Panc1 (cell line): ENCODE data around the gene MFF. TPM values are rescaled to one million over a fixed set of nuclear protein-coding genes. Genes with fewer than 3 reads are reported as not detected.

ENCODE experiments used
- ATAC-seq: fragments of 200-7000 bp; cut with Tn5 transposase; 2 replicates; pipeline ENCODE4 v1.9.1; 2020; ENCODE audit warnings: mild to moderate bottlenecking, moderate library complexity
- BruUV-seq: library from RNA; stranded (reverse); fragments of 400-500 nt; replicated peaks from 2 replicates; lab custom pipeline; 2021; lab: Mats Ljungman, UMichigan
- CTCF ChIA-PET: fragments of 300-600 bp; sonication (Branson Sonifier 250); formaldehyde crosslinking; loops from one replicate; lab custom pipeline; 2022; ENCODE audit warnings: antibody characterized with exemption; lab: Charles Lee
- POLR2A ChIA-PET: fragments of 300-600 bp; sonication (Branson Sonifier 250); formaldehyde crosslinking; loops from one replicate; lab custom pipeline; 2022; ENCODE audit warnings: antibody characterized with exemption; lab: Charles Lee
- DNase-seq: peaks from one replicate; pipeline ENCODE4 v3.0.0-alpha.2; 2010; ENCODE audit warnings: low read depth, low spot score
- H3K27ac ChIP-seq: 2 replicates; pipeline ENCODE4 v1.5.1; 2011; ENCODE audit warnings: mild to moderate bottlenecking, low read length, inconsistent platforms
- H3K27me3 ChIP-seq: fragments of 200-500 bp; sonication (Bioruptor generic); 2 replicates; pipeline ENCODE4 v1.6.0; 2014; ENCODE audit warnings: low read length, inconsistent platforms; ENCODE audit not compliant: control insufficient read depth, insufficient read depth
- H3K36me3 ChIP-seq: fragments of 200-500 bp; sonication (Bioruptor generic); 2 replicates; pipeline ENCODE4 v1.5.1; 2014; ENCODE audit warnings: inconsistent platforms, mild to moderate bottlenecking, low read length, moderate library complexity; ENCODE audit not compliant: control insufficient read depth, insufficient read depth
- H3K4me1 ChIP-seq: 2 replicates; pipeline ENCODE4 v1.5.1; 2011; ENCODE audit warnings: inconsistent platforms, mild to moderate bottlenecking, low read length, moderate library complexity; ENCODE audit not compliant: control insufficient read depth, insufficient read depth
- H3K4me3 ChIP-seq, 2 experiments: 2 replicates each; pipeline ENCODE4 v1.5.1; 2011 to 2012; ENCODE audit warnings: low read depth in 2 of 2, low read length in 2 of 2, mild to moderate bottlenecking in 2 of 2, inconsistent platforms in 1 of 2, moderate library complexity in 1 of 2
- H3K9me3 ChIP-seq: fragments of 200-500 bp; sonication (Bioruptor generic); 2 replicates; pipeline ENCODE4 v1.5.1; 2014; ENCODE audit warnings: low read depth, mild to moderate bottlenecking, inconsistent platforms, low read length, moderate library complexity; ENCODE audit not compliant: control insufficient read depth, insufficient read depth
- POLR2AphosphoS5 ChIP-seq: IDR thresholded peaks from 2 replicates; pipeline ENCODE4 v1.6.1; 2012; ENCODE audit warnings: mild to moderate bottlenecking, low read depth, low read length, moderate library complexity
- SIN3A ChIP-seq: IDR thresholded peaks from 2 replicates; pipeline ENCODE4 v1.6.1; 2012; ENCODE audit warnings: low read depth, mild to moderate bottlenecking, low read length, moderate library complexity, borderline replicate concordance; ENCODE audit not compliant: insufficient read depth
- TCF7L2 ChIP-seq: IDR thresholded peaks from 2 replicates; pipeline ENCODE4 v1.6.1; 2011; ENCODE audit warnings: mild to moderate bottlenecking, low read depth, low read length, inconsistent platforms
- in situ Hi-C: cut with HindIII; loops from 2 replicates; pipeline ENCODE4 v1.10.0; 2016; ENCODE audit warnings: low sequenced_read_pairs, low pct_unique_long_range_greater_than_20kb
- intact Hi-C: fragments of 100-400 bp; cut with micrococcal nuclease; formaldehyde crosslinking; loops from one replicate; pipeline ENCODE4 v1.10.0; 2022; ENCODE audit not compliant: unreplicated experiment
- total RNA-seq: library from RNA; stranded (reverse); gene quantifications from one replicate; pipeline ENCODE4 v1.2.1, GENCODE V29; 2021; ENCODE audit not compliant: unreplicated experiment
- TF ChIP-seq, protein P1 (sequence below): fragments of 450-650 bp; IDR thresholded peaks from 2 replicates; pipeline ENCODE4 v1.5.1; 2017; ENCODE audit warnings: mild to moderate bottlenecking
- TF ChIP-seq, protein P2 (sequence below), 2 experiments: IDR thresholded peaks; 2 replicates each; pipeline ENCODE4 v1.6.1; 2011 to 2012; ENCODE audit warnings: low read depth in 2 of 2, control low read depth in 1 of 2, low read length in 1 of 2, mild to moderate bottlenecking in 1 of 2, moderate library complexity in 1 of 2; ENCODE audit not compliant: insufficient read depth in 1 of 2

Gene MFF
- total RNA-seq, 1 experiment from 2014 or later, result 60.6 TPM

DNA sequence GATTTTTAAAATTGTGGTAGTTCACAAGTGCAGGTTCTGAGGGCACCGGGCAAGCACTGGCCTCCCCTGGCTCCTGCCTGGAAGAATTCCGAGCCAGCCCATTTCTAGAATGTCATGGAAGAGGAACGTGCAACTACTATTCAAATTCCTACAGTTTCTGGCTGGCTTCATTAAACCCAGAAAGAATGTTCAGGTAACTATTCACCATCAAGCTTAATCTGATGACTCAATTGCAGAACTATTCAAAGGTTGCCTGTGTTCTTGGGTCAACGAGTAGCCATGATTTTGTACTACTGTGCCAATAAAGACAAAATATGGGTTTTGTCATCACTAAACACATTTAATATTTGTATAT lies 14.3 kb upstream of the MFF start:
- TF ChIP-seq, protein P1, sequence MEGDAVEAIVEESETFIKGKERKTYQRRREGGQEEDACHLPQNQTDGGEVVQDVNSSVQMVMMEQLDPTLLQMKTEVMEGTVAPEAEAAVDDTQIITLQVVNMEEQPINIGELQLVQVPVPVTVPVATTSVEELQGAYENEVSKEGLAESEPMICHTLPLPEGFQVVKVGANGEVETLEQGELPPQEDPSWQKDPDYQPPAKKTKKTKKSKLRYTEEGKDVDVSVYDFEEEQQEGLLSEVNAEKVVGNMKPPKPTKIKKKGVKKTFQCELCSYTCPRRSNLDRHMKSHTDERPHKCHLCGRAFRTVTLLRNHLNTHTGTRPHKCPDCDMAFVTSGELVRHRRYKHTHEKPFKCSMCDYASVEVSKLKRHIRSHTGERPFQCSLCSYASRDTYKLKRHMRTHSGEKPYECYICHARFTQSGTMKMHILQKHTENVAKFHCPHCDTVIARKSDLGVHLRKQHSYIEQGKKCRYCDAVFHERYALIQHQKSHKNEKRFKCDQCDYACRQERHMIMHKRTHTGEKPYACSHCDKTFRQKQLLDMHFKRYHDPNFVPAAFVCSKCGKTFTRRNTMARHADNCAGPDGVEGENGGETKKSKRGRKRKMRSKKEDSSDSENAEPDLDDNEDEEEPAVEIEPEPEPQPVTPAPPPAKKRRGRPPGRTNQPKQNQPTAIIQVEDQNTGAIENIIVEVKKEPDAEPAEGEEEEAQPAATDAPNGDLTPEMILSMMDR, result no peak
- TF ChIP-seq POLR2AphosphoS5 (no peak), SIN3A (no peak), TCF7L2 (no peak)
- TF ChIP-seq, protein P2, sequence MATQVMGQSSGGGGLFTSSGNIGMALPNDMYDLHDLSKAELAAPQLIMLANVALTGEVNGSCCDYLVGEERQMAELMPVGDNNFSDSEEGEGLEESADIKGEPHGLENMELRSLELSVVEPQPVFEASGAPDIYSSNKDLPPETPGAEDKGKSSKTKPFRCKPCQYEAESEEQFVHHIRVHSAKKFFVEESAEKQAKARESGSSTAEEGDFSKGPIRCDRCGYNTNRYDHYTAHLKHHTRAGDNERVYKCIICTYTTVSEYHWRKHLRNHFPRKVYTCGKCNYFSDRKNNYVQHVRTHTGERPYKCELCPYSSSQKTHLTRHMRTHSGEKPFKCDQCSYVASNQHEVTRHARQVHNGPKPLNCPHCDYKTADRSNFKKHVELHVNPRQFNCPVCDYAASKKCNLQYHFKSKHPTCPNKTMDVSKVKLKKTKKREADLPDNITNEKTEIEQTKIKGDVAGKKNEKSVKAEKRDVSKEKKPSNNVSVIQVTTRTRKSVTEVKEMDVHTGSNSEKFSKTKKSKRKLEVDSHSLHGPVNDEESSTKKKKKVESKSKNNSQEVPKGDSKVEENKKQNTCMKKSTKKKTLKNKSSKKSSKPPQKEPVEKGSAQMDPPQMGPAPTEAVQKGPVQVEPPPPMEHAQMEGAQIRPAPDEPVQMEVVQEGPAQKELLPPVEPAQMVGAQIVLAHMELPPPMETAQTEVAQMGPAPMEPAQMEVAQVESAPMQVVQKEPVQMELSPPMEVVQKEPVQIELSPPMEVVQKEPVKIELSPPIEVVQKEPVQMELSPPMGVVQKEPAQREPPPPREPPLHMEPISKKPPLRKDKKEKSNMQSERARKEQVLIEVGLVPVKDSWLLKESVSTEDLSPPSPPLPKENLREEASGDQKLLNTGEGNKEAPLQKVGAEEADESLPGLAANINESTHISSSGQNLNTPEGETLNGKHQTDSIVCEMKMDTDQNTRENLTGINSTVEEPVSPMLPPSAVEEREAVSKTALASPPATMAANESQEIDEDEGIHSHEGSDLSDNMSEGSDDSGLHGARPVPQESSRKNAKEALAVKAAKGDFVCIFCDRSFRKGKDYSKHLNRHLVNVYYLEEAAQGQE (IDR thresholded peaks at IDR 0.05; ENCODE audit: insufficient read depth in 1 of 2, low read depth in 2 of 2, low read length in 1 of 2), result no peak

DNA sequence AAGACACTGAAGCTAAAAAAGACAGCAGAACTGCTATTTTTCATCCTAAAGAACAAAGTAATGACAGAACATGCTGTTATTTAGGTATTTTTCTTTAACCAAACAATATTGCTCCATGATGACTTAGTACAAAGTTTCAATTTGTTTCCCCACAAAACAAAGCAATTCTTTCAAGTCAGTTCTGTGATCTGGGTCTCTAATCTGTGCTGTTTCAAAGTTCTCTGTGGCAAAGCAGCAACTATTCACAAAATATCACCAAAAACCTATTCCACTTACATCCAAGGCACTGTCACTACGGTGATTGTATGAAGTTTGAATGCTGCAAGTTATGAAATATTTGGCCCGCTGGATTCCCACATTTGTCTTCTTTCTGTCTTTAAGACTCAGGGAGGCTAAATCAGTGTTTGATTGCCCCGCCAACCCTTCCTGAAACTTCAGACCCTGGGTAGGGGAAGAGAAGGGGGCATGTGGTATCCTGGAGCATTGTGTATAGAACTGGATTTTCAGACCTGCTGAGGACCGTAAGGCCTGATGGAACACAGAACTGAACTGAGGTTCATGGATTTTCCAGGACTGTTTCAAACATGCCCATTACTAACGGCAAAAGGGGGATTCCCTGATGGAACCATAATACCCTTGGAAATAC lies 13.1 kb upstream of the MFF start:
- no TSS peak for BruUV-seq
- ChIA-PET CTCF (no interaction called here), POLR2A (no interaction called here)
- intact Hi-C loops, result no loop called here
- DNase-seq, result no peak
- Histone ChIP-seq H3K4me3 (no peak overlapping the region), H3K4me1 (no peaks in the 10 kb centered on the region), H3K27ac (no peak overlapping the region), H3K36me3 (no peaks in the 10 kb centered on the region), H3K27me3 (no peaks in the 10 kb centered on the region), H3K9me3 (no peaks in the 10 kb centered on the region)
- in situ Hi-C loops, result no loop called here
- TF ChIP-seq, protein P1, result no peak
- TF ChIP-seq SIN3A (no peak), POLR2AphosphoS5 (no peak)
- ATAC-seq, result no peak

More for the DNA sequence above, 14.3 kb upstream of the MFF start:
- BruUV-seq, result no TSS peak
- H3K4me3 ChIP-seq, result no peak overlapping the region
- H3K27me3 ChIP-seq, result no peaks in the 10 kb centered on the region
- H3K27ac ChIP-seq, result no peak overlapping the region
- DNase-seq (no peak), ATAC-seq (no peak)
- POLR2A ChIA-PET, result no interaction called here
- no peaks in the 10 kb centered on the region for H3K36me3 ChIP-seq
- intact Hi-C loops, result no loop called here
- no peaks in the 10 kb centered on the region for H3K9me3 ChIP-seq
- H3K4me1 ChIP-seq, result no peaks in the 10 kb centered on the region
- in situ Hi-C loops, result no loop called here
- CTCF ChIA-PET, result no interaction called here
